ENCODE results near the gene SYNJ2. TPM values are rescaled to one million over a fixed set of nuclear protein-coding genes. Genes with fewer than 3 reads are reported as not detected.
"Not testable (repeated sequence)": the region's sequence is repeated elsewhere in the genome, so short reads cannot be mapped to it uniquely, and the experiment has no call there.

The SYNJ2 gene
- total RNA-seq, 1 experiment from 2014 or later = 24.5 TPM

- Histone ChIP-seq H2BK15ac (ENCODE audit: low read depth, low read length) (no peak overlapping the region), H3K23ac (ENCODE audit: insufficient read length, low read depth, low read length) (no peak overlapping the region), H4K8ac (replicated peaks; ENCODE audit: insufficient read length, low read depth, low read length) (no peak overlapping the region)
Observed at GRCh38 chr6:157937916-157938315, 43.7 kb upstream of the SYNJ2 start.

GRCh38 chr6:157940375-157941036 lies 41.2 kb upstream of the SYNJ2 start:
- no CpG with 5 or more reads among the region's 12 CpGs for WGBS (ENCODE audit: extremely low coverage, insufficient read length, low lambda C conversion rate)
- peaks cover 17 to 82% (median 54%) of the 10 kb centered on the region in 3 experiments for H3K36me3 Mint-ChIP-seq (ENCODE audit: insufficient read depth in 1 of 3, low read depth in 3 of 3)

More at GRCh38 chr6:157937916-157938315, 43.7 kb upstream of the SYNJ2 start:
- H3K4me1 Mint-ChIP-seq = no peaks in the 10 kb centered on the region
- H4K5ac ChIP-seq (ENCODE audit: insufficient read length, low read depth, low read length) = no peak overlapping the region
- no peak overlapping the region for H2AFZ ChIP-seq (ENCODE audit: low read length)
- no peak overlapping the region for H2AK5ac ChIP-seq (ENCODE audit: insufficient read length, low read length)
- no peaks in the 10 kb centered on the region for H3K9me3 Mint-ChIP-seq
- no peak overlapping the region for H3K4me3 Mint-ChIP-seq
- no peak overlapping the region for H3T11ph ChIP-seq (ENCODE audit: low read length)
- H3K14ac ChIP-seq (ENCODE audit: insufficient read depth, low read length) = no peak overlapping the region
- no peaks in the 10 kb centered on the region for H3K27me3 ChIP-seq (ENCODE audit: insufficient read depth, low read length)
- H3K36me3 Mint-ChIP-seq (ENCODE audit: insufficient read depth in 1 of 3, low read depth in 3 of 3) = peaks cover 8 to 79% (median 53%) of the 10 kb centered on the region in 3 experiments; a peak in 6 of 7 replicates
- H2BK120ac ChIP-seq (ENCODE audit: low read depth, low read length, poor library complexity, severe bottlenecking) = no peak overlapping the region
- H2BK20ac ChIP-seq (ENCODE audit: low read depth, low read length, poor library complexity, severe bottlenecking) = no peak overlapping the region
- no peaks in the 10 kb centered on the region for H3K27me3 Mint-ChIP-seq (ENCODE audit: low read depth)
- H3K18ac ChIP-seq (ENCODE audit: insufficient read length, low read depth, low read length) = no peak overlapping the region
- no peak overlapping the region for H3K4me2 ChIP-seq (ENCODE audit: insufficient read depth, insufficient read length, low read length)
- no CpG with 5 or more reads among the region's 6 CpGs for WGBS (ENCODE audit: extremely low coverage, insufficient read length, low lambda C conversion rate)
- H2BK12ac ChIP-seq (ENCODE audit: insufficient read length, low read depth, low read length) = no peak overlapping the region
- no peak overlapping the region for H2BK5ac ChIP-seq (ENCODE audit: insufficient read length, low read length)
- no peak overlapping the region for H3K9ac ChIP-seq (ENCODE audit: extremely low read depth, insufficient read length, low read length)
- H3K4ac ChIP-seq (ENCODE audit: low read depth, low read length) = no peak overlapping the region
- H4K91ac ChIP-seq (ENCODE audit: insufficient read length, low read depth, low read length) = no peak overlapping the region
- H3K23me2 ChIP-seq (ENCODE audit: insufficient read length, low read depth, low read length, poor library complexity, severe bottlenecking) = no peaks in the 10 kb centered on the region
- no peaks in the 10 kb centered on the region for H3K79me1 ChIP-seq (ENCODE audit: insufficient read depth, low read depth, low read length, poor library complexity, severe bottlenecking)
- H3K56ac ChIP-seq (ENCODE audit: insufficient read length, low read depth, low read length) = no peak overlapping the region
- H3K4me1 ChIP-seq (ENCODE audit: insufficient read depth, low read length) = no peaks in the 10 kb centered on the region
- no peak for DNase-seq
- no peak for TF ChIP-seq CTCF (conservative IDR thresholded peaks at IDR 0.05)
- no peaks in the 10 kb centered on the region for H3K9me3 ChIP-seq (ENCODE audit: control insufficient read depth, low read depth, low read length)
- H4K20me1 ChIP-seq (ENCODE audit: control insufficient read depth, insufficient read depth, insufficient read length) = no peaks in the 10 kb centered on the region
- no peaks in the 10 kb centered on the region for H3K79me2 ChIP-seq (ENCODE audit: insufficient read depth, low read length)
- no peak overlapping the region for H3K27ac ChIP-seq (ENCODE audit: insufficient read length, low read depth, low read length)
- no peak overlapping the region for H3K27ac Mint-ChIP-seq

More at GRCh38 chr6:157940375-157941036, 41.2 kb upstream of the SYNJ2 start:
- H2BK120ac ChIP-seq (ENCODE audit: low read depth, low read length, poor library complexity, severe bottlenecking); H3K9me3 ChIP-seq (ENCODE audit: control insufficient read depth, low read depth, low read length); H2AFZ ChIP-seq (ENCODE audit: low read length); H3K79me1 ChIP-seq (ENCODE audit: insufficient read depth, low read depth, low read length, poor library complexity, severe bottlenecking); H3K23me2 ChIP-seq (ENCODE audit: insufficient read length, low read depth, low read length, poor library complexity, severe bottlenecking); H3K79me2 ChIP-seq (ENCODE audit: insufficient read depth, low read length); H3K27ac ChIP-seq (ENCODE audit: insufficient read length, low read depth, low read length); H2BK15ac ChIP-seq (ENCODE audit: low read depth, low read length); H4K91ac ChIP-seq (ENCODE audit: insufficient read length, low read depth, low read length); H3K4me1 ChIP-seq (ENCODE audit: insufficient read depth, low read length); H3K27me3 ChIP-seq (ENCODE audit: insufficient read depth, low read length); H3K4me2 ChIP-seq (ENCODE audit: insufficient read depth, insufficient read length, low read length); H3K9me3 Mint-ChIP-seq; H3K23ac ChIP-seq (ENCODE audit: insufficient read length, low read depth, low read length); DNase-seq; H3K4me3 Mint-ChIP-seq; H3K4me1 Mint-ChIP-seq; H4K5ac ChIP-seq (ENCODE audit: insufficient read length, low read depth, low read length); H2AK5ac ChIP-seq (ENCODE audit: insufficient read length, low read length); H2BK20ac ChIP-seq (ENCODE audit: low read depth, low read length, poor library complexity, severe bottlenecking); H3K14ac ChIP-seq (ENCODE audit: insufficient read depth, low read length); H3K56ac ChIP-seq (ENCODE audit: insufficient read length, low read depth, low read length); H4K8ac ChIP-seq (replicated peaks; ENCODE audit: insufficient read length, low read depth, low read length); H3K27ac Mint-ChIP-seq; H3K9ac ChIP-seq (ENCODE audit: extremely low read depth, insufficient read length, low read length); H3K4ac ChIP-seq (ENCODE audit: low read depth, low read length); H3T11ph ChIP-seq (ENCODE audit: low read length); H2BK5ac ChIP-seq (ENCODE audit: insufficient read length, low read length); H2BK12ac ChIP-seq (ENCODE audit: insufficient read length, low read depth, low read length); H4K20me1 ChIP-seq (ENCODE audit: control insufficient read depth, insufficient read depth, insufficient read length); H3K18ac ChIP-seq (ENCODE audit: insufficient read length, low read depth, low read length); H3K27me3 Mint-ChIP-seq (ENCODE audit: low read depth): not testable (repeated sequence)
